Activated T-helper 1 cell treated with anti-CD3 and anti-CD28 coated beads, Interleukin-2, amount 50 U/mL, for 16 hours (primary cell): ENCODE results near the gene TM9SF1.

Experiments
- DNase-seq, 2 donors: peaks; one replicate each; pipeline ENCODE4 v3.0.0-alpha.2; 2020; ENCODE audit warnings: low read depth in 1 of 2, low spot score in 1 of 2

TM9SF1 gene

DNA sequence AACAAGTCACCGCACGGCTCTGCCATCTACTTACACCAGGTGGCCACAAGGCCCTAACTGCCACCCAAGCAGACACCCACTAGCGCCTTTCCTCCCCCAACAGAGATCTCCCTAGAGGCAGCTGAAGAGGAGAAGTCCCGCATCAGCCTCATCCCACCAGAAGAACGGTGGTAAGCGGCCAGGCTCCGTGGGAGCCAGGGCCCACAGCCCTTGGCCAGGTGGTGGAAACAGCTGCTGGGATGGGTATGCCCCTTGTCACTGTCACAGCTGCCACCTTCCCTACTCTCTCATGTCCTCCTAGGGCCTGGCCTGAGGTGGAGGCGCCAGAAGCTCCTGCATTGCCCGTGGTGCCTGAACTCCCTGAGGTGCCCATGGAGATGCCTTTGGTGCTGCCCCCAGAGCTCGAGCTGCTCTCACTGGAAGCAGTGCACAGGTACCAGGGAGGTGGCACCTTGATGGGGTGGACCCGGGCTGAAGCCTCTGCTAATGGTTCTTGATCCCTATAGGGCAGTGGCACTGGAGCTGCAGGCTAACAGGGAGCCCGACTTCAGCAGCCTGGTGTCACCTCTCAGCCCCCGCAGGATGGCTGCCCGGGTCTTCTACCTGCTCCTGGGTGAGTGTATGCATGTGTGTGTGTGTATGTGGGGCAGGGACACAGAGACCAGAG, 15.8 kb downstream of the TM9SF1 start:
- DNase-seq = no peak

DNA sequence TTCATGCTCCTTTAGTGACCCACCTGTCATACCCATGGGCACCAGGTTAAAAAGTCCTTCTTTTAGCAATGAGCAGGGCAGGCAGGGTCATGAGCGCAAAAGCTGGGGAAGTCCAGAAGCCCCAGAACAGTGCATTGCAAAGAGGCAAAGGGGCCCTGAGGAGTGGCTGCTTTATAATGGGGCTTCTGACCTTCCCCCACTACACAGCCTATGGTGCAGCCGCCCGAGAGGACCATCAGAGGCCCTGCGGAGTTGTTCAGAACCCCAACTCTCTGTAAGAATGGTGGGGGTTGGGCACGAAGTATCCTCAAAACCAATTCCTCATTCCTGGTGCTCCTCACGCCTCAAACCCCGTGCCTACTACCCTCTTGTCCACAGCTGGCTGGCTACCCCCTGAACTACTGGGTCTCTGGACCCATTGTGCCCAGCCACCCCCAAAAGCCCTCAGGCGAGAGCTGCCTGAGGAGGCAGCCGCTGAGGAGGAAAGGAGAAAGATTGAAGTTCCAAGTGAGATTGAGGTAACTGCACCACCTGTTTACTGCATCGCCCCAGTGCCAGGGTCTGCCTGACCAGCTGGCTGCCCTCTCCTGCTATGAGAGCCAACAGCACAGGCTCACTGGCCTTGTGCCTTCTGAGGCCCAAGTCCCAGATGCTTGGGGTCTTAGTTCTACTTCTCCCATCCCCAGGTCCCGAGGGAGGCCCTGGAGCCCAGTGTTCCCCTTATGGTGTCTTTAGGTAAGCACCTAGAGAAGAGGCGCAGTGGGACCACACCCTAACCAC, 16.7 kb downstream of the TM9SF1 start:
- no peak for DNase-seq

DNA sequence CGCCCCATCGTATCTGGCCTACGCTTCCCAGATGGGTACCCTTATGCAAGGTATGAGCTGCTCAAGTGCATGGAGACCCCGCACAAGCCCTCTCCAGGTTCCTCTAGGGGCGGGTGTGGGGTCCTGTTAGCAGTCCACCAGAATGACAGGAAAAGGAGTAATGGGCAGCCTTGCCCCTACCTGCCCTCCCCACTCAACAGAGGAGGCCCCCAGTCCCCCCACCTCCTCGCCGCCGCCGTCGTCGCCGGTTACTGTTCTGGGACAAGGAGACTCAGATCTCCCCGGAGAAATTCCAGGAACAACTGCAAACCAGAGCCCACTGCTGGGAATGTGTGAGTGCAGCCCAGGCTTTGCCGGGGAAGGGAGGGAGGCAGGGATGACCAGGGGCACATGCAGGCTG, 17.4 kb downstream of the TM9SF1 start:
- DNase-seq = no peak

DNA sequence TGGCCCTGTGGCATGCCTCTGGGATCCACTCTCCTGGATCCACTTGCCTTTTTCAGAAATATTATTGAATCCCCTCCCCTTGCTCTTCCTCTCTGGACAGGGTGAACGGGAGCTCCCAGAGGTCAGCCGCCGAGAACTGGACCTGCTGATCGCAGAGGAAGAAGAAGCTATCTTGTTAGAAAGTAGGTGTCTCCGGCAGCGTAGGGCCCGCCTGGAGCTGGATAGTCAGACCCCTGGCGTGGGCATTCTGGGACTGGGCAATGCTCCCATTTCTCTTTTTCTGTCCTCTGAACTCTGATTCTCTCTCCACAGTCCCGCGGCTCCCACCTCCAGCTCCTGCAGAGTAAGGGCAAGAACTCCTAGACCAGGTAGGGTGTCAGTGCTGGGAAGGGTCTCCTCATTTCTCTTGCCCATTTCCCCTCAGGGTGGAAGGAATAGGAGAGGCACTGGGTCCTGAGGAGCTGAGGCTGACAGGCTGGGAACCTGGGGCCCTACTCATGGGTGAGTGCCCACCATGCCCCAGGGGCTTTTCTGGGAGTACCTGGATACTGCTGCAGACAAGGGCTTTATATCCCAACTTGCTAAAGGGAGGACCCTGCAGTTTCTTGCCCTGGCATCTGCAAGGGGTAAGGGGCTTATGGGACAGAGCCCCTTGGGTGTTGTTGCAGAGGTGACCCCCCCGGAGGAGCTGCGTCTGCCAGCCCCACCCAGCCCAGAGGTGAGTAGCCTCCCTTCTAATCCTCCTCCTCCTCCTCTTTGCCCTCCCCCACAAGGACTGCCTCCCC, 18.0 kb downstream of the TM9SF1 start:
- no peak for DNase-seq

DNA sequence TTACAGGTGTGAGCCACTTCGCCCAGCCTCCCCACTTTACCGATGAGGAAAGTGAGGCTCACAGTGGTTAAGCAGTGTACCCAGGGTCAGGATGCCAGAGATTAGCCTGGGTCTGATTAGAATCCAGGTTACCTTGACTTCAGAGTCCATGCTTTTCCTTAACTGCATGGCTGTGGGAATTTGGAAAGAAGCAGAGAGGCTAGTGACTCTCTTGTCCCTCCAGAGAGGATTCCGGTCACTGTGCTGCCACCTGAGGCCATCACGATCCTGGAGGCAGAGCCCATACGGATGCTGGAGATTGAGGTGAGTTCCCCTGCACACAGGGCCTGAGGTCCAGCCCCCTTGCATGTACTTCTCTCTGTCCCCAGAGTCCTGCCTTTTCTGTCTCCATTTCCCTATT, 18.6 kb downstream of the TM9SF1 start:
- DNase-seq = no peak

DNA sequence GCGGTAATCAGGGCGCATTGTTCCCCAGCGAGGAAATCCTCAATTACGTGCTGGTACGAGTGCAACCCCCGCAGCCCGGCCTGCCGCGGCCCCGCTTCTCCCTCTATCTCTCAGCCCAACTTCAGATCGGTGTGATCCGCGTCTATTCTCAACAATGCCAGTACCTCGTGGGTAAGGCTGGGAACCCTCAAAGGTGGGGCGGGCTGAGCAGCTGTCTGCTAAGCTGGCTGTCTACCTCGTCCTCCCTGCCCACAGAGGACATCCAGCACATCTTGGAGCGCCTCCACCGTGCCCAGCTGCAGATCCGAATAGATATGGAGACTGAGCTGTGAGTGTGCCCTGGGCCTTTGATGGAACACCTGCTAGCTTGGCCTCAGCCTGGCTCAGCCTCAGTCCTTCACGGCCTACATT, 22.4 kb downstream of the TM9SF1 start:
- DNase-seq = no peak

DNA sequence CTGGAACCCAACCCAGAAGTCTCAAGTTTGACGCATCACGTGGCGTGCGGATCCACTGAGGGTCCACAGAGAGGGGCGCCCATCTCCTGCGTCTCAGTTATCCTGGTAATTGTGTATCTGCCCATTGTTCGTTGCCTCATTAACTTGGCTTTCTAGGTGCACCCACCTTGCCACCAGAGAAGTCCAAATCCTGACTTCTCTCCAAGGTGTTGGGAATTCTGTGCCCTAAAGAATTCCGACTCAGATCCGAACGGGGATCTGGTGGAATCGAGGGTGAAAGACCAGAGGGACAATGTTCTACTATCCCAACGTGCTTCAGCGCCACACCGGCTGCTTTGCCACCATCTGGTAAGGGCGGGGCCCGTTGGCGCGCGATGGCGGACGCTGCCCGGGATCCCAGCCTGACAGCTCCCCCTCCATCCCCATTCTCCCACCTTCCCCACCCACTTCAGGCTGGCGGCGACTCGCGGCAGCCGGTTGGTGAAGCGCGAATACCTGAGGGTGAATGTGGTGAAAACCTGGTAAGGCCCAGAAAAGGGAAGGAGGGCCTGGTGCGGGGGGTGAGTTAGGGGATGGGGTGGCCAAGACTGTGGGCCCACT, 22.9 kb downstream of the TM9SF1 start:
- no peak for DNase-seq

DNA sequence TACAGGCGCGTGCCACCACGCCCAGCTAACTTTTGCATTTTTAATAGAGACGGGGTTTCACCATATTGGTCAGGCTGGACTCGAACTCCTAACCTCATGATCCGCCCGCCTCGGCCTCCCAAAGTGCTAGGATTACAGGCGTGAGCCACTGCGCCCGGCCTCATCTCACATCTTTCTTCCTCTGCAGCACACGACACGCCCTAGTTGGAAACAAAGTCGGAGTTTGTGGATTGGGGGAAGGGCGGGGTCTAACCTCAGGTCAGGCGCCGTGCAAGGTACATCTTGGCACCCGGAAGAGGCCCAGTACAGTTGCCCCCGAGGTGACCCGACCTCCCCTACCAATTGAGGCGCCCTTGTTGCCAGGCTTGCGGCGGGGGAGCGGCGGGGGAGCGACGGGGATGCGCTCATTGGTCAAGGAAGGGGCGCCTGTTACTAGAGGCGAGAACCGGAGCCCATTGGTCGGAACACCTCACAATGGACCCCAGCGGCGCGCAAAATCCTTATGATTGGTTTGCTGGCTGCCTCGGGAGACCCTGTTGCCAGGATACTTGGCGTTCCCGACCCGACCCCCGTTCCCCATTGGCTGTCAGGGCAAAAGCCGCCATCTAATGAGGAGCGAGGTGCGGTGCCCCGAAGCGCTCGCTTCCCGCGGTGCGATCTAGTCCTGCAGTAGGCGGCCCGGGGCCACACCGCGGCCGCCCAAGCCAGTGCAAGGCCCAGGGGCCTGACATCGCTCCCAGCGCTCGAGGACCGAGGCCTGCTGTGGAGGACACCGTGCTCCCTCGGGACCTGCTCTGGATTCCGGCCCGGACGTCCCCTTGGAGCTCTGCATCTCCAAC, 23.6 kb downstream of the TM9SF1 start, which contains the start of gene REC8:
Gene REC8 (plus strand): TSS at position 659 of the 839 bp plus-strand sequence. CDS start 473 bp downstream, outside the sequence.
- DNase-seq = peak; percentile 44 to 52

DNA sequence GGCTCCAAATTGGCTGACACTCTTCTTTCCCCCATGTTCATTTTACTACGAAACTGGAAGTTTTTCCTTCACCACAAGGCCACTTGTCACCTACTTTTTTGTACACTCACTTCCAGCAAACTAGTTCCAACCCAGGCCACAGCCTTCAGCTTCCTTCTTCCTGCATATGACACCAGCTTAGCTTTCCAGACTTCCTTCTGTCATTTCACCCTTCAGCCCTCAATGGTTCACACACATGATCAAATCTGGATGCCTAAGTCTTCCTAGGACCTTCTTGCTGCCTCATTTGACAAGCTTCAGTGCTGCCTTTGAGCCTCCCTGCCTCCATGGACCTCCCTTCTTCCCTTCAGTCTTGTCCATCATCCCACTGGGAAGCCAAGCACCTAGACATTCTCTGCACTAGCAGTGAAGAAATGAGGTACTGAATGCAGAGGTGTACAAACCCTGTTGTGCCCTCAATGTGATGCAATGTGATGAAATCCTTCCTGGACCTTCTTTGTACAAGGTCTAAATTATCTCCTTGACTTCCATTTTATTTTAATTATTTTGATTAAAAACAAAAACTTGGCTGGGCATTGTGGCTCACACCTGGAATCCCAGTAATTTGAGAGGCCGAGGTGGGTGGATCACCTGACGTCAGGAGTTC, 27.6 kb downstream of the TM9SF1 start:
- DNase-seq = no peak

DNA sequence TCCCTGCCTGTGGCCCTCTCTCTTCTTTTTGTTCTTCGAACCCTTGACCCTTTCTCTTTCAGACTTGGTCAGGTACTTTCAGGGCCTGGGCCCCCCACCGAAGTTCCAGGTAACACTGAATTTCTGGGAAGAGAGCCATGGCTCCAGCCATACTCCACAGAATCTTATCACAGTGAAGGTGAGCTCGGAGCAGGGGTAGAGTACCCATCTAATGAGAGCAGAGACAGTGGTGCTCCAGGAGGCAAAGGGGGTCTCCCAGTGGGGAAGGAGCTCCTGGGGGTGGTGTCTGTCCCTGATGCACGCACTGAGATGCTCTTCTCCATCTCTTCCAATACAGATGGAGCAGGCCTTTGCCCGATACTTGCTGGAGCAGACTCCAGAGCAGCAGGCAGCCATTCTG, 29.5 kb downstream of the TM9SF1 start:
- no peak for DNase-seq

DNA sequence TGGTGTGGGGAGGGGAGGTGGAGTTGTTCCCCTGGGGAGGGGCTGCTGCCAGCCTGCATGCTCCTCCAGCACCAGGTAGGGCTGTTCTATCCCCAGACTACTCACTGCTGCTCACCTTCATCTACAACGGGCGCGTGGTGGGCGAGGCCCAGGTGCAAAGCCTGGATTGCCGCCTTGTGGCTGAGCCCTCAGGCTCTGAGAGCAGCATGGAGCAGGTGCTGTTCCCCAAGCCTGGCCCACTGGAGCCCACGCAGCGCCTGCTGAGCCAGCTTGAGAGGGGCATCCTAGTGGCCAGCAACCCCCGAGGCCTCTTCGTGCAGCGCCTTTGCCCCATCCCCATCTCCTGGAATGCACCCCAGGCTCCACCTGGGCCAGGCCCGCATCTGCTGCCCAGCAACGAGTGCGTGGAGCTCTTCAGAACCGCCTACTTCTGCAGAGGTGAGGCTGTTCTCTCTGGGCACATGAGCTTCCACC, 30.7 kb downstream of the TM9SF1 start:
- no peak for DNase-seq

DNA sequence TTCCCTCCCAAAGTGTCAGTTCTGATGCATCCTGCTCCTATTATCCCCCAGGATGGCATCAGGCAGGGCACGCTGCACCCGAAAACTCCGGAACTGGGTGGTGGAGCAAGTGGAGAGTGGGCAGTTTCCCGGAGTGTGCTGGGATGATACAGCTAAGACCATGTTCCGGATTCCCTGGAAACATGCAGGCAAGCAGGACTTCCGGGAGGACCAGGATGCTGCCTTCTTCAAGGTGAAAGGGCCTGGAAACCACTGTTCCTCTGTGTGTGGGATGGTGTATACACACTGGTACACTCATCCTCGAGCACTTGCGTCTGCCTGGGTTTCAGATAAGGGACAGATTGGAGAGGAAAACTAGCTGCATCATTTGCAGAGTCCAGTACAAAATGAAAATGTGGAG, 33.1 kb downstream of the TM9SF1 start:
- no peak for DNase-seq

DNA sequence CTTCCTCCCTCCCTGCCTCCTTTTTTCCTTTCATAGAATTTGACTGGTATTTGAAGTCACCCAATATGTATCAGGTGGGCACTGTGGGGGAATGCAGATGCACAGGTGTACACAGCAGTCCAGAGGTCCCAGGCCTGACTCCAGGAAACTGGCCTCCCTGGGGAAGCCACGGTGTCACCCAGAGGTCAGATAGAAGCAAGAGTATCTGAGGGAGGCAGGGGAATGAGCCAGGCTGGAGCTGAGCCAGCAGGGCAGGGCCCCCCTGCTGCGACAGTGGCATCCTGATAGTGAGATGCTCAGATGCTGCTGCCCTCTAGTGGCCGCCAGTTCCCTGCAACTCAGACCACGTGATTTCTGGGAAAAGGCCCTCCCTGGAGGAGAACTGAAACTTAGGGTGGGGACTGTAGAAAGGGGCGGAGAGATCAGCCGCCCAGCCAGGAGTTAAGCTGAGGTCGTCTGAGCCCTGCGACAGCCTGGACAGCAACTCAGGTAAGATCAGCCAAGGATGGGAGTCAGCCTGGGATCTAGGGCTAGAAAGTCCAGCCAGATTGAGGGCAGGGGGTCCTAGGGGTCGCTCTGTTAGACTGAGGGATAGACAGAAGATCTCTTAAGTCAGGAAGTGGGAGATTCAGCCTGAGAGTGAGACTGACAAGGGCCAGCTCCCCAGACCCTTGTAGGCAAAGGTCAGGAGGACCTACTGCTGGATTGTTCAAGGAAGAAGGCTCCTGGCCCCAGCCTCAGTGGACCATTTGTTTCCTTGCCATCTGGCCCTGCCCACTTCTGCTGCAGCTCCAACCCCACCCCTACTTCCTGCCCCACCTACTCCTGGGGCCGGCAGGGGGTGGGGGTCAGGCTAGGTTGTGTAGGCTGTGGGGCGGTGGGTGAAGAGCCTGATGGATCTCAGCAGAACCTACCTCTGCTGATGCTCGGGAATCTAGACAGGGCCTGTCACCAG, 34.1 kb downstream of the TM9SF1 start, which contains the start of gene IRF9:
Gene IRF9 (plus strand): TSS at position 416 of the 955 bp plus-strand sequence. CDS start 880 bp downstream, outside the sequence.
- peak; percentile 96 to 98 for DNase-seq

DNA sequence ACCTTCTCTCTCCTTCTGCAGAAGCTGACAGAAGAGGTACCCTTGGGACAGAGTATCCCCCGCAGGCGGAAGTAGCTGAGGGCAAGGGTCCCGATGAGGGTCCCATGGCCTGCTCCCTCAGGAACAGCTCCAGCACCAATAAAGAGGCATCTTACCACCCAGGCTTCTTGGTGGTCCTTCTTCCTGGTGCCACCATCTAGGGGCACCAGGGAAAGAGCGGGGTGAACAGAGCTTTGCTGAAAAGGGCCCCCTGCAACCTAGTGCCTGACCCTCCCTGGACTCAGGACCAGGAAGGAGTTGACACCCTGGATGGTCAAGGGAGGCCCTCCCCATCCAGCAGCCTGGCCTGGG, 34.8 kb downstream of the TM9SF1 start:
- DNase-seq = no peak

DNA sequence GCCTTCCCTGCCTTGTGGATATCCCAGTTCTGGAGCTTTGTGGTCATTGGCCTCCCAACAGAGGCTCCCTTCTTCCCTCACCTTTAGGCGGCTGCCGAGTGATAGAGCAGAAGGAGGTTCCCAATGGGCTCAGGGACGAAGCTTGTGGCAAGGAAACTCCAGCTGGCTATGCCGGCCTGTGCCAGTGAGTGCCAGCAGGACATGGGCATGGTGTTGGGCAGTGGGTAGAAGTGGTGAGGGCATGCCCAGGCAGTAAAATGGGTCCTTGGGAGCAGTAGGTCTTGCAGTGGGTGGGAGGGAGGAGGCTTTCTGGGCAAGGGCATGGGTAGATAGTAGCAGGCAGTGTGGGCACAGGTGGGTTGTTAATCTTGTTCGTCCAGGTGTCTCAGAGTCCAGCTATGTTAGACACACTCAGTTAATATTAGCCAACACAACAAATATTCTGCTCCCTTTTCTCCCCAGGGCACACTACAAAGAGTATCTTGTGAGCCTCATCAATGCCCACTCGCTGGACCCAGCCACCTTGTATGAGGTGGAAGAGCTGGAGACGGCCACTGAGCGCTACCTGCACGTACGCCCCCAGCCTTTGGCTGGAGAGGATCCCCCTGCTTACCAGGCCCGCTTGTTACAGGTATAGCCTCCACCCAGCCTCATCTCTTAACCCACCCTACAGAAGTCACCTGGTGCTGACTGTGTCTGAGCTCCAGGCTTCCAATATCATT, 35.3 kb downstream of the TM9SF1 start:
- DNase-seq = no peak

DNA sequence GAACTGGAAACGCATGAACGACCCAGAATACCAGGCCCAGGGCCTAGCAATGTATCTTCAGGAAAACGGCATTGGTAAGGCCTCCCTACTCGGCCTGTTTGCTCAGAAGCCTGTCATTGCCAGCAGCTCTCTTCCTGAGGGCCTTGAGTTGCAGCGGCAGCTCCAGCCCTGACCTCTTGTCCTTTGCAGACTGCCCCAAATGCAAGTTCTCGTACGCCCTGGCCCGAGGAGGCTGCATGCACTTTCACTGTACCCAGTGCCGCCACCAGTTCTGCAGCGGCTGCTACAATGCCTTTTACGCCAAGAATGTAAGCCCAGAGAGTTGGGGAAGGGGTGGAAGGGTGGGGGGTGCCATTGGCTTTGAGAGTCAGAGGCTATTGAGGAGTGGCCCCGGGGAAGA, 37.9 kb downstream of the TM9SF1 start:
- no peak for DNase-seq

DNA sequence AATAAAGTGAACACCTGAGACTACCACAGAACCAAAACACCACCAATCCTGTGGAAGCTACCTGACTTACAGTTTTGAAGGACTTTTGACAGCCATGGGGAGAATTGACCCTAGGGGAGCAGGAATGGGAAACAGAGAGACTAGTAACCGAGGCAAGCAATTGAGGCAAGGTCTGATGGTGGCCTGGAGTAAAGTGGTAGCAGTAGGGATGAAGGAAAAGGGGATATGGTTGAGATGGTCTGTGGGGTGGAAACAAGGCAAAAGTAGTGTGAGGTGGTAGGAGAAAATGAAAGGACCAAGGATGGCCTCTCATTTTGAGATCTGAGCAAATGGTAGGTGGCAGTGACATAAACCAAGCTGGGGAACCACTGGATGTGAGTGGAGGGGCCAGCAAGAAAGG, 38.4 kb downstream of the TM9SF1 start:
- DNase-seq = no peak

DNA sequence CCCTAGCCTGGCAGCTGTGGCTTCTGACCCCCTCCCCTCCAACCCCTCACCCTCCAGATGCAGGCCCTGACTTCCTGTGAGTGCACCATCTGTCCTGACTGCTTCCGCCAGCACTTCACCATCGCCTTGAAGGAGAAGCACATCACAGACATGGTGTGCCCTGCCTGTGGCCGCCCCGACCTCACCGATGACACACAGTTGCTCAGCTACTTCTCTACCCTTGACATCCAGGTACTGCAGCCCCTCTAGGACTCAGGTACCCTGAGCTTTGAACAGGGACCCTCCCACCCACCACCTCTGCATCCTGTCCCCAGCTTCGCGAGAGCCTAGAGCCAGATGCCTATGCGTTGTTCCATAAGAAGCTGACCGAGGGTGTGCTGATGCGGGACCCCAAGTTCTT, 40.1 kb downstream of the TM9SF1 start:
- no peak for DNase-seq
